ENCODE results near the gene KIR2DL4. TPM values are rescaled to one million over a fixed set of nuclear protein-coding genes. Genes with fewer than 3 reads are reported as not detected.
"Not testable (repeated sequence)": the region's sequence is repeated elsewhere in the genome, so short reads cannot be mapped to it uniquely, and the experiment has no call there.

Gene KIR2DL4
- total RNA-seq, 2 experiments from 2014 or later: not detected

GRCh38 chr19:54817670-54818536 is 14.5 kb downstream of the KIR2DL4 start:
- no peaks in the 10 kb centered on the region for H3K79me2 ChIP-seq (ENCODE audit: insufficient read depth, low read depth, low read length)
- POLR2A ChIA-PET: no interaction called here

GRCh38 chr19:54824416-54824815 is 21.0 kb downstream of the KIR2DL4 start:
- H3K4me1 ChIP-seq (ENCODE audit: insufficient read depth, low read length, poor library complexity, severe bottlenecking); H2AFZ ChIP-seq (ENCODE audit: low read length); POLR2A ChIA-PET; H3K4me3 ChIP-seq (ENCODE audit: low read depth, low read length, poor library complexity, severe bottlenecking); intact Hi-C loops (cut with micrococcal nuclease; ENCODE audit: unreplicated experiment); H4K20me1 ChIP-seq (ENCODE audit: insufficient read depth, low read length); BruUV-seq (replicated peaks); H3K27ac ChIP-seq (ENCODE audit: low read depth, low read length, poor library complexity, severe bottlenecking); H3K9me2 ChIP-seq (ENCODE audit: insufficient read depth, low read length); DNase-seq (ENCODE audit: low spot score); H3K4me2 ChIP-seq (ENCODE audit: low read length); H3K9me3 ChIP-seq (ENCODE audit: low read length); H3K36me3 ChIP-seq (ENCODE audit: insufficient read depth, low read length); CTCF ChIA-PET (ENCODE audit: unreplicated experiment); H3K79me2 ChIP-seq (ENCODE audit: insufficient read depth, low read depth, low read length): not testable (repeated sequence)

More at GRCh38 chr19:54817670-54818536, 14.5 kb downstream of the KIR2DL4 start:
- H3K9me3 ChIP-seq (ENCODE audit: low read length): no peaks in the 10 kb centered on the region
- H3K36me3 ChIP-seq (ENCODE audit: insufficient read depth, low read length): no peaks in the 10 kb centered on the region
- no peak overlapping the region for H3K4me2 ChIP-seq (ENCODE audit: low read length)
- H2AFZ ChIP-seq (ENCODE audit: low read length): no peak overlapping the region
- intact Hi-C loops (cut with micrococcal nuclease; ENCODE audit: unreplicated experiment): no loop called here
- DNase-seq (ENCODE audit: low spot score): no peak
- TF ChIP-seq CTCF (conservative IDR thresholded peaks at IDR 0.05; ENCODE audit: low read length): no peak
- no peak for TF ChIP-seq EZH2phosphoT487 (IDR thresholded peaks at IDR 0.05; ENCODE audit: borderline replicate concordance, low read depth, low read length)
- no peaks in the 10 kb centered on the region for H3K4me1 ChIP-seq (ENCODE audit: insufficient read depth, low read length, poor library complexity, severe bottlenecking)
- no peaks in the 10 kb centered on the region for H4K20me1 ChIP-seq (ENCODE audit: insufficient read depth, low read length)
- H3K9me2 ChIP-seq (ENCODE audit: insufficient read depth, low read length): no peaks in the 10 kb centered on the region
- H3K27ac ChIP-seq (ENCODE audit: low read depth, low read length, poor library complexity, severe bottlenecking): no peak overlapping the region
- BruUV-seq (replicated peaks): no TSS peak
- no peak overlapping the region for H3K4me3 ChIP-seq (ENCODE audit: low read depth, low read length, poor library complexity, severe bottlenecking)
- CTCF ChIA-PET (ENCODE audit: unreplicated experiment): no interaction called here

- H3K9me2 ChIP-seq (ENCODE audit: insufficient read depth, low read length); POLR2A ChIA-PET; BruUV-seq (replicated peaks); H4K20me1 ChIP-seq (ENCODE audit: insufficient read depth, low read length); H3K4me1 ChIP-seq (ENCODE audit: insufficient read depth, low read length, poor library complexity, severe bottlenecking); H3K79me2 ChIP-seq (ENCODE audit: insufficient read depth, low read depth, low read length); CTCF ChIA-PET (ENCODE audit: unreplicated experiment); H3K27ac ChIP-seq (ENCODE audit: low read depth, low read length, poor library complexity, severe bottlenecking); H3K36me3 ChIP-seq (ENCODE audit: insufficient read depth, low read length); DNase-seq (ENCODE audit: low spot score); H3K4me2 ChIP-seq (ENCODE audit: low read length); intact Hi-C loops (cut with micrococcal nuclease; ENCODE audit: unreplicated experiment); H3K4me3 ChIP-seq (ENCODE audit: low read depth, low read length, poor library complexity, severe bottlenecking); H3K9me3 ChIP-seq (ENCODE audit: low read length); H2AFZ ChIP-seq (ENCODE audit: low read length): not testable (repeated sequence)
Observed at GRCh38 chr19:54825326-54825725, 21.9 kb downstream of the KIR2DL4 start.

- H4K20me1 ChIP-seq (ENCODE audit: insufficient read depth, low read length); H3K4me3 ChIP-seq (ENCODE audit: low read depth, low read length, poor library complexity, severe bottlenecking); H3K27ac ChIP-seq (ENCODE audit: low read depth, low read length, poor library complexity, severe bottlenecking); H2AFZ ChIP-seq (ENCODE audit: low read length); H3K79me2 ChIP-seq (ENCODE audit: insufficient read depth, low read depth, low read length); H3K36me3 ChIP-seq (ENCODE audit: insufficient read depth, low read length); H3K4me1 ChIP-seq (ENCODE audit: insufficient read depth, low read length, poor library complexity, severe bottlenecking); POLR2A ChIA-PET; H3K4me2 ChIP-seq (ENCODE audit: low read length); intact Hi-C loops (cut with micrococcal nuclease; ENCODE audit: unreplicated experiment); DNase-seq (ENCODE audit: low spot score); CTCF ChIA-PET (ENCODE audit: unreplicated experiment); BruUV-seq (replicated peaks); H3K9me3 ChIP-seq (ENCODE audit: low read length); H3K9me2 ChIP-seq (ENCODE audit: insufficient read depth, low read length): not testable (repeated sequence)
Observed at GRCh38 chr19:54828064-54828463, 24.7 kb downstream of the KIR2DL4 start.

- H4K20me1 ChIP-seq (ENCODE audit: insufficient read depth, low read length): not testable (repeated sequence)
Observed at GRCh38 chr19:54832496-54832895, 29.1 kb downstream of the KIR2DL4 start, which contains the start of gene KIR2DS4. Gene KIR2DS4, plus strand, starts transcription at chr19:54832676.

More at GRCh38 chr19:54832496-54832895, 29.1 kb downstream of the KIR2DL4 start, which contains the start of gene KIR2DS4:
- H3K27ac ChIP-seq (ENCODE audit: low read depth, low read length, poor library complexity, severe bottlenecking); H3K79me2 ChIP-seq (ENCODE audit: insufficient read depth, low read depth, low read length); BruUV-seq (replicated peaks); CTCF ChIA-PET (ENCODE audit: unreplicated experiment); POLR2A ChIA-PET; H3K4me1 ChIP-seq (ENCODE audit: insufficient read depth, low read length, poor library complexity, severe bottlenecking); H3K4me2 ChIP-seq (ENCODE audit: low read length); intact Hi-C loops (cut with micrococcal nuclease; ENCODE audit: unreplicated experiment); H3K9me3 ChIP-seq (ENCODE audit: low read length); H3K36me3 ChIP-seq (ENCODE audit: insufficient read depth, low read length); H3K9me2 ChIP-seq (ENCODE audit: insufficient read depth, low read length); H2AFZ ChIP-seq (ENCODE audit: low read length); H3K4me3 ChIP-seq (ENCODE audit: low read depth, low read length, poor library complexity, severe bottlenecking); DNase-seq (ENCODE audit: low spot score): not testable (repeated sequence)

Data from OCI-LY7 (cell line).